Endothelial cell (in vitro differentiated cells): ENCODE measurements around the gene CREG1. TPM values are rescaled to one million over a fixed set of nuclear protein-coding genes. Genes with fewer than 3 reads are reported as not detected.
A peak's percentile ranks its signal among the peaks of the same experiment; 100 is the strongest.

Source experiments
- DNase-seq: peaks from one replicate; pipeline ENCODE4 v3.0.0; 2021; ENCODE audit warnings: low spot score
- H3K27ac Mint-ChIP-seq: one replicate; pipeline ENCODE4 v1.8.0; 2021; ENCODE audit warnings: mixed read lengths, inconsistent platforms; ENCODE audit not compliant: unreplicated experiment
- H3K27me3 Mint-ChIP-seq: one replicate; pipeline ENCODE4 v1.8.0; 2021; ENCODE audit warnings: mild to moderate bottlenecking, moderate library complexity, mixed read lengths, inconsistent platforms; ENCODE audit not compliant: unreplicated experiment
- H3K36me3 Mint-ChIP-seq: one replicate; pipeline ENCODE4 v1.8.0; 2021; ENCODE audit warnings: mild to moderate bottlenecking, low read depth, mixed read lengths, inconsistent platforms; ENCODE audit not compliant: unreplicated experiment
- H3K4me1 Mint-ChIP-seq: one replicate; pipeline ENCODE4 v1.8.0; 2021; ENCODE audit warnings: mild to moderate bottlenecking, mixed read lengths, inconsistent platforms; ENCODE audit not compliant: unreplicated experiment
- H3K4me3 Mint-ChIP-seq: one replicate; pipeline ENCODE4 v1.8.0; 2021; ENCODE audit warnings: mild to moderate bottlenecking, mixed read lengths, inconsistent platforms; ENCODE audit not compliant: unreplicated experiment
- H3K9me3 Mint-ChIP-seq: one replicate; pipeline ENCODE4 v1.8.0; 2021; ENCODE audit warnings: mixed read lengths, inconsistent platforms; ENCODE audit not compliant: unreplicated experiment
- total RNA-seq: library from RNA; stranded (reverse); fragmentation: NEBNext Ultra II Directional; extraction: Animal tissue kit (Norgen Biotek cat#: 25700); gene quantifications from one replicate; pipeline ENCODE4 v1.2.1, GENCODE V29; 2021; ENCODE audit not compliant: unreplicated experiment
- TF ChIP-seq, protein P1 (sequence below): fragments of 200-600 bp; sonication (generic); IDR thresholded peaks from one replicate; pipeline ENCODE4 v1.5.0; 2021; ENCODE audit warnings: antibody characterized with exemption; ENCODE audit not compliant: unreplicated experiment

CREG1 gene
- total RNA-seq, 1 donor from 2014 or later = 22.2 TPM

DNA sequence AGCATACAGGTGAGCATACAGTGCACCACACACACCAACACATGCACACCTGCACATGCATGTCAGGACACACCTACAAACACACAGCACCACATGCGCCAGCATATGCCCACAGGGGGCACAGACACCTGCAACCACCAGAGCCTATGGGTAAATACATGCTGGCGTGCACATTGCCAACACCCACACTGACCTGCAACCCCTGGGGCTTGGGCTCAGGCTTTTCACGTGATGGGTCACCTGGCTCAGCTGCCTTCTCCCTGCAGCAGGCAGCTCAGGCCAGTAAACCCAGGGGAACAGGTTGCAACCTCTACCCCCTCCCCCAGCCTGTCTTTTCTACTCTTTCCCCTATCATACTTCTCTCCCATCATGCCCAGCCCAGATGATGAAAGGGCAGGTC lies 43.3 kb downstream of the CREG1 start:
- TF ChIP-seq, protein P1, sequence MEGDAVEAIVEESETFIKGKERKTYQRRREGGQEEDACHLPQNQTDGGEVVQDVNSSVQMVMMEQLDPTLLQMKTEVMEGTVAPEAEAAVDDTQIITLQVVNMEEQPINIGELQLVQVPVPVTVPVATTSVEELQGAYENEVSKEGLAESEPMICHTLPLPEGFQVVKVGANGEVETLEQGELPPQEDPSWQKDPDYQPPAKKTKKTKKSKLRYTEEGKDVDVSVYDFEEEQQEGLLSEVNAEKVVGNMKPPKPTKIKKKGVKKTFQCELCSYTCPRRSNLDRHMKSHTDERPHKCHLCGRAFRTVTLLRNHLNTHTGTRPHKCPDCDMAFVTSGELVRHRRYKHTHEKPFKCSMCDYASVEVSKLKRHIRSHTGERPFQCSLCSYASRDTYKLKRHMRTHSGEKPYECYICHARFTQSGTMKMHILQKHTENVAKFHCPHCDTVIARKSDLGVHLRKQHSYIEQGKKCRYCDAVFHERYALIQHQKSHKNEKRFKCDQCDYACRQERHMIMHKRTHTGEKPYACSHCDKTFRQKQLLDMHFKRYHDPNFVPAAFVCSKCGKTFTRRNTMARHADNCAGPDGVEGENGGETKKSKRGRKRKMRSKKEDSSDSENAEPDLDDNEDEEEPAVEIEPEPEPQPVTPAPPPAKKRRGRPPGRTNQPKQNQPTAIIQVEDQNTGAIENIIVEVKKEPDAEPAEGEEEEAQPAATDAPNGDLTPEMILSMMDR = no peak
- Mint-ChIP-seq H3K9me3 (no peaks in the 10 kb centered on the region), H3K27me3 (peaks cover 2% of the 10 kb centered on the region), H3K4me3 (no peak overlapping the region), H3K27ac (no peak overlapping the region), H3K4me1 (peaks cover 4% of the 10 kb centered on the region), H3K36me3 (no peaks in the 10 kb centered on the region)
- no peak for DNase-seq

DNA sequence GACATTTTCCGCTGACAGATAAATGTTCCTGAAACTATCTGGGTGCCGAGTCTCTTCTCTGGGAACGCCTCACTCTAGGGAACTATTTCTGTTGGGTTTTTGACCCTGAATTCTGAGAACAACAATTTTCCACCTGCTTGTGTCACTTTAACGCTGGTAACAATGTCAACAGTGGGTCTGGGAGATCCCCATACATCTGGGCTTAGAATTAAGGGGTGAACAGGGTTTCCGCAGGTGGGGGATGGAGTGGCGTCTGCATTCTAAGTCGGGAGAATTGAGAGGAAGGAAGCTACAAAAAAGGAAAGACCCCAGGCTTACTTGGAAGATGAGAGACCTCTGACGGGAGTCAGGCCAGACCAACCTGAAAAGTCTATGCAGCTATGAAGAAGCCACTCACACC lies 44.0 kb downstream of the CREG1 start:
- Mint-ChIP-seq H3K27me3 (peaks cover 2% of the 10 kb centered on the region), H3K36me3 (no peaks in the 10 kb centered on the region), H3K4me3 (no peak overlapping the region), H3K9me3 (no peaks in the 10 kb centered on the region), H3K27ac (no peak overlapping the region), H3K4me1 (peaks cover 4% of the 10 kb centered on the region)
- TF ChIP-seq, protein P1 = no peak
- no peak for DNase-seq

DNA sequence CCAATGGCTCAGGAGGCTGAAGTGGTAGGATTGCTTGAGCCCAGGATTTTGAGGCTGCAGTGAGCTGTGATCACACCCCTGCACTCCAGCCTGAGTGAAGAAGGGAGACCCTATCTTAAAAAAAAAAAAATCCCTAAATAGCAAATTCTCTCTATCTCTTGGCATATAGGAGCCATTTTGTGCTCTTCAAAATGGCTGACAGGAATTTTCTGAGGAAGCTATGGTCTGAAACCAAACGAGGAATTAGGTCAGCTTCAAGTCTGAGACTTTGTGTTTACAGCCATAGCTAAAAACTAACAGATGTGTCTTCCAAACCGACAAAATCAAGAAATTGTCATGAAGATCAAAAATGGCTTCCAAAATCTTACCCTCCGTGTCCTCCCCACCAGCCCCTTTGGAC lies 45.8 kb downstream of the CREG1 start:
- Mint-ChIP-seq H3K4me1 (peaks cover 11% of the 10 kb centered on the region), H3K4me3 (no peak overlapping the region), H3K27me3 (peaks cover 2% of the 10 kb centered on the region), H3K27ac (no peak overlapping the region), H3K9me3 (no peaks in the 10 kb centered on the region), H3K36me3 (no peaks in the 10 kb centered on the region)
- DNase-seq = no peak
- TF ChIP-seq, protein P1 = no peak

DNA sequence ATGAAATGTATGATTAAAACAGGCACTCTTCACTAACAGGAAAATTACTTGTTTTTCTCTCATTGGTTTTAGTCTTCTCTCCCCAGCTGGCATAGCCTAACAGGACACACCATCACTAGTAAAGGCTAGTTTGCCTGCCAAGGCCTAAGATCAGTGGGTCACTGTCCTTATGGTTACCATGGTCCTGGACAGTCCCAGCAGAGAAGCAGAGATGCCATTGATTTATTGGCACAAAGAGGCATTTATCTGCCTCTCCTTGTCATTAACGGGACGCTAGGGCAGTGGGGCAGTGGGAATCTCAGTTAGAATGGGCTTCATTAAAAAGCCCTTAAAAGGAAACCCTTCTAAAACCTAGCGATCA lies 49.1 kb downstream of the CREG1 start:
- no peaks in the 10 kb centered on the region for H3K9me3 Mint-ChIP-seq
- no peaks in the 10 kb centered on the region for H3K36me3 Mint-ChIP-seq

DNA sequence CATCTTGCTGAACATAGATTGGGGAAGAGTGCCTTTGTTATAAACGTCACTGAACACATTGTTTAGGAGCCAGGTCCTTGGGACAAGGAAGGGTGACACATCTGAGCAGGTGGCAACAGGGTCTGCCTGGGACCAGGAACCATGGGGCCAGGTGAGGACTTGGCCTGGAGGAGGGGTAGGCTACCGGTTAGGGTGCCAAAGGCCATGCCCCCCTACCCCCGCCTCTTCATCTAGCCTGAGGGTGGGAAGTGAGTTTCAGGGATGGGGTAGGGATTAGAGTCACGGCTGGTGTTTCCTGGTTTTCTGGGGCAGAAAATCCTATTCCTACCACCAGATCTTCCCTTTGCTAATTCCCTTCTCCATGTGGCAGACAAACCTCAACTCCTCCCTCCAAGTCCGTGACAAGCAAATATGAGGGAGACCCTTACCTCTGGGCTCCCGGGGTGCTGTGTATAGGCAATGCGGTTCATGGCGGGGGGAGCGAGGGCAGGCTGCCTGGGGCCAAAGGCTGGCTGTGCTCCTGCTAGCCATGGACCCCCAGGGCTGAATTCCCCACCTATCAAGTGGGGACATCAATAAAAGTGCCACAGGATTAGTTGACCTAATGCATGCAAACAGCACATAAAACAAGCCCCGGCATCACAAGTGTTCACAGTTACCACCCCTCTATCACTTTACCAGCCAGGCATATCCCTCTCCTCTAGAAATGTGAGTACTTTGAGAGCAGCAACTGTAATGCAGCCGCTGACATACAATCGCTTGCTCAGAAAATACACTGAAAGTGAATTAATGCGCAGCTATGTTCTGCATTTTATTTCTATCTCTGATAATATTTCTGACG lies 49.7 kb downstream of the CREG1 start:
- DNase-seq = no peak
- no peak overlapping the region for H3K4me3 Mint-ChIP-seq

More for the DNA sequence above, 49.1 kb downstream of the CREG1 start:
- TF ChIP-seq, protein P1 = no peak
- no peak for DNase-seq
- Mint-ChIP-seq H3K4me1 (peaks cover 11% of the 10 kb centered on the region), H3K27me3 (no peaks in the 10 kb centered on the region), H3K27ac (no peak overlapping the region), H3K4me3 (no peak overlapping the region)

More for the DNA sequence above, 49.7 kb downstream of the CREG1 start:
- H3K27ac Mint-ChIP-seq = peak overlapping the region; percentile 32
- H3K27me3 Mint-ChIP-seq = no peaks in the 10 kb centered on the region
- no peaks in the 10 kb centered on the region for H3K9me3 Mint-ChIP-seq
- H3K36me3 Mint-ChIP-seq = no peaks in the 10 kb centered on the region
- TF ChIP-seq, protein P1 = no peak
- peaks cover 11% of the 10 kb centered on the region for H3K4me1 Mint-ChIP-seq
